ENCODE results near the gene PLEKHA1.

The PLEKHA1 gene

DNA sequence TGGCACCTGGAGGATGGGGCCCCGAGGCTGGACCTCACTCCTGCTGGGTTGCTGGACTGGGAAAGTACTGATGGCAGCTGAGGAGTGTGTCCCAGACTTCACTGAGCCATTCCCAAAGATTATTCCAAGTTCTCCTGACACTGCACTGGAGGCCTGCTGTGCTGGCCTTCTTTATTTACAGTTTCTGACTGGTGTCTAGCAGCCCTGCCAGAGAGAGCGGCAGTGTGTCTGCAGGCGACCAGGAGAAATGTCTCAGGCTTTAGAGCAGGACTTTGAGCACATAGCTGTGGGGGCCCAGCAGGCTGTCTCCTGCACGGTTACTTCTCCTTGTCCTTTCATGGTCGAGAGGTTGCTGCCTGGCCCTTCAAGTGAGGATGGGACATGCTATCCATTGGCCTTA lies 102.9 kb downstream of the PLEKHA1 start:
- Histone ChIP-seq H3K27me3 (ENCODE audit: insufficient read depth, low read length) (no peaks in the 10 kb centered on the region), H3K9ac (ENCODE audit: low read length) (no peak overlapping the region), H3K79me2 (ENCODE audit: insufficient read depth, low read length) (no peaks in the 10 kb centered on the region), H2AFZ (ENCODE audit: low read length) (no peak overlapping the region), H3K9me3 (ENCODE audit: low read length) (no peaks in the 10 kb centered on the region), H3K4me2 (ENCODE audit: low read length) (no peak overlapping the region), H3K4me3 (ENCODE audit: low read depth, low read length, poor library complexity, severe bottlenecking) (no peak overlapping the region), H3F3A (ENCODE audit: insufficient read depth, low read length) (no peaks in the 10 kb centered on the region), H3K36me3 (ENCODE audit: insufficient read depth, low read length) (no peaks in the 10 kb centered on the region), H3K27ac (ENCODE audit: low read depth, low read length, poor library complexity, severe bottlenecking) (no peak overlapping the region), H3K9me2 (ENCODE audit: low read depth, low read length) (no peaks in the 10 kb centered on the region), H3K4me1 (ENCODE audit: insufficient read depth, low read length, severe bottlenecking) (no peaks in the 10 kb centered on the region), H4K20me1 (ENCODE audit: insufficient read depth, low read length) (no peaks in the 10 kb centered on the region)
- TF ChIP-seq EZH2 (IDR thresholded peaks at IDR 0.05; ENCODE audit: borderline replicate concordance, low read length): no peak
- TF ChIP-seq, protein P1, sequence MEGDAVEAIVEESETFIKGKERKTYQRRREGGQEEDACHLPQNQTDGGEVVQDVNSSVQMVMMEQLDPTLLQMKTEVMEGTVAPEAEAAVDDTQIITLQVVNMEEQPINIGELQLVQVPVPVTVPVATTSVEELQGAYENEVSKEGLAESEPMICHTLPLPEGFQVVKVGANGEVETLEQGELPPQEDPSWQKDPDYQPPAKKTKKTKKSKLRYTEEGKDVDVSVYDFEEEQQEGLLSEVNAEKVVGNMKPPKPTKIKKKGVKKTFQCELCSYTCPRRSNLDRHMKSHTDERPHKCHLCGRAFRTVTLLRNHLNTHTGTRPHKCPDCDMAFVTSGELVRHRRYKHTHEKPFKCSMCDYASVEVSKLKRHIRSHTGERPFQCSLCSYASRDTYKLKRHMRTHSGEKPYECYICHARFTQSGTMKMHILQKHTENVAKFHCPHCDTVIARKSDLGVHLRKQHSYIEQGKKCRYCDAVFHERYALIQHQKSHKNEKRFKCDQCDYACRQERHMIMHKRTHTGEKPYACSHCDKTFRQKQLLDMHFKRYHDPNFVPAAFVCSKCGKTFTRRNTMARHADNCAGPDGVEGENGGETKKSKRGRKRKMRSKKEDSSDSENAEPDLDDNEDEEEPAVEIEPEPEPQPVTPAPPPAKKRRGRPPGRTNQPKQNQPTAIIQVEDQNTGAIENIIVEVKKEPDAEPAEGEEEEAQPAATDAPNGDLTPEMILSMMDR (IDR thresholded peaks at IDR 0.05; ENCODE audit: low read length): no peak

DNA sequence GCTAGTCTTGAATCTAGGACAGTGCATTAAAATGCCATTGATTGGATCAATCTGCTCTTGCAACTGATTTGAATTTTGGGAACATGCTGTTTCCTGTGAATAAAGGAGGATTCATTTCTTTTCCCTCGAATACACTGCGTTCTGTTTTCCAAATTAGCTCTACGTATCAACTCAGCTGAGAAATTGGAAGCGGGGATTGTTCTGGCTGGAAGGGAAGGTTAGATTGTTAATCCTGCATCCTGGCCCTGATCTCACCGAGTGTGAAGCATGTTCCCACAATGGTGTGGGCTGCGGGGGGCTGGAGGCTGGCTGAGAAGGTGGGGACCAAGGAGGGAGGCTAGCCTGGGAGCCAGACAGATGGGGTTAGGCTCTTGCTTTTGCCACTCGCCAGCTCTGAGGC lies 104.5 kb downstream of the PLEKHA1 start:
- H3K9me3 ChIP-seq (ENCODE audit: low read length): no peaks in the 10 kb centered on the region
- no peak overlapping the region for H2AFZ ChIP-seq (ENCODE audit: low read length)
- TF ChIP-seq EZH2 (IDR thresholded peaks at IDR 0.05; ENCODE audit: borderline replicate concordance, low read length): no peak
- TF ChIP-seq, protein P1 (IDR thresholded peaks at IDR 0.05; ENCODE audit: low read length): no peak

DNA sequence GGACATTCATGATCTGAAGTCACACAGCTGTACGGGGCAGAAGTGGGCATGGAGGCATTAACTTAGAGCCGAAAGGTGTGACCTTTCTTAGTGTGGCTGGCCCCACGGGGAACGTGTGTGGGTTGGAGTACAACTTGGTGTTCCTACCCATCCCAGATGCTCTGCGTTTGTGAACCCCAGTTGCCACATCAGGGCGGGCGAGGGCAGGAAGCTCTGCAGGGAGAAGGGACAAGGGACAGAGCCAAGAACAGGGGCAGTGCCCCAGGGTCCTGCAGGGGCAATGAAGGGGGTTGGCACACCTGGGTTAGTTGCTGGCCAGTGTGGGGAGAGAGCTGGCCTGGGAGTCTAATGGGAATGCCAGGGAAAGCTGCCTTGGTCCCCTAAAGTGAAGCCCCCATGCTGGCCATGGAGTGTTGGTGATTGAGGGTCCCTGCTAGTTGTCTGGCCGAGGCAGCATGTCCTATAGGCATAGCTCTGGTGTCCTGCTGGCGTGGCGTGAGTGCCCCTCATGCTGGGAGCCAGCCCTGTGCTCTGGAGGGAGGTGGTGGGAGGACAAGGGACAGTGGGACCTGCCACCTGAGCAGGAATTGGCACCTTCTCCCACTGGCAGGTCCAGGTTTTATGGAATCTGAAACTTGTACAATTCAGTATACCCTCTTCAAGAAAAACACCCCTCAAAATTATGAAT lies 105.8 kb downstream of the PLEKHA1 start:
- TF ChIP-seq, protein P1 (IDR thresholded peaks at IDR 0.05; ENCODE audit: low read length): no peak
- no peak for TF ChIP-seq EZH2 (IDR thresholded peaks at IDR 0.05; ENCODE audit: borderline replicate concordance, low read length)
- Histone ChIP-seq H4K20me1 (ENCODE audit: insufficient read depth, low read length) (no peaks in the 10 kb centered on the region), H3K27ac (ENCODE audit: low read depth, low read length, poor library complexity, severe bottlenecking) (no peak overlapping the region), H3K9me3 (ENCODE audit: low read length) (no peaks in the 10 kb centered on the region), H3K4me1 (ENCODE audit: insufficient read depth, low read length, severe bottlenecking) (no peaks in the 10 kb centered on the region), H2AFZ (ENCODE audit: low read length) (no peak overlapping the region), H3K4me3 (ENCODE audit: low read depth, low read length, poor library complexity, severe bottlenecking) (no peak overlapping the region), H3K79me2 (ENCODE audit: insufficient read depth, low read length) (no peaks in the 10 kb centered on the region), H3K9ac (ENCODE audit: low read length) (no peak overlapping the region), H3K4me2 (ENCODE audit: low read length) (no peak overlapping the region), H3K36me3 (ENCODE audit: insufficient read depth, low read length) (no peaks in the 10 kb centered on the region), H3K27me3 (ENCODE audit: insufficient read depth, low read length) (0 out of 2 replicates have a peak, but pooled peaks cover 3% of the 10 kb centered on the region), H3F3A (ENCODE audit: insufficient read depth, low read length) (no peaks in the 10 kb centered on the region), H3K9me2 (ENCODE audit: low read depth, low read length) (no peaks in the 10 kb centered on the region)

More for the DNA sequence above, 104.5 kb downstream of the PLEKHA1 start:
- no peak overlapping the region for H3K9ac ChIP-seq (ENCODE audit: low read length)
- H4K20me1 ChIP-seq (ENCODE audit: insufficient read depth, low read length): no peaks in the 10 kb centered on the region
- no peak overlapping the region for H3K27ac ChIP-seq (ENCODE audit: low read depth, low read length, poor library complexity, severe bottlenecking)
- H3K4me2 ChIP-seq (ENCODE audit: low read length): no peak overlapping the region
- H3F3A ChIP-seq (ENCODE audit: insufficient read depth, low read length): no peaks in the 10 kb centered on the region
- H3K79me2 ChIP-seq (ENCODE audit: insufficient read depth, low read length): no peaks in the 10 kb centered on the region
- 0 out of 2 replicates have a peak, but pooled peaks cover 2% of the 10 kb centered on the region for H3K27me3 ChIP-seq (ENCODE audit: insufficient read depth, low read length)
- H3K4me3 ChIP-seq (ENCODE audit: low read depth, low read length, poor library complexity, severe bottlenecking): no peak overlapping the region
- H3K9me2 ChIP-seq (ENCODE audit: low read depth, low read length): no peaks in the 10 kb centered on the region
- no peaks in the 10 kb centered on the region for H3K4me1 ChIP-seq (ENCODE audit: insufficient read depth, low read length, severe bottlenecking)
- no peaks in the 10 kb centered on the region for H3K36me3 ChIP-seq (ENCODE audit: insufficient read depth, low read length)

Data from OCI-LY1 (cell line).